Measurements from ENCODE around the gene CTPS2.

DNA sequence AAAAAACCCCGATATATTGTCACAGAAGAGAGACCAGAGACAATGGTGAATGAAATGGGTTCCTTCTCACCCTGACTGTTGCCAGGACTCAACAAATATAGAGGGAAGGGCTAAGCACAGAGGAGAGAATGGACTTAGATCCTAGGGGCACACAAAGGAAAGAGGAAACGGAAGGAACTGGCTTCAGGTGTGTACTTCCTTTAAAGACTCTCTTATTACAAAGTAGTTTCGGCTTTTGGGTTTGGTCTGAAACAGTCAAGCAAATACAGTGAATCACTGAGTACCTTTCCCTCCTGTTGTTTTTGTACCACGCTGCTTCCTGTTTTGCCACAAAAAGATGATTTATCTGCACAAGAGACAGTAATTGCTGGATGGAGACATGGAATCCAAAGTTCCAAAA, 108.6 kb downstream of the CTPS2 start:
- TF ChIP-seq, protein P1, sequence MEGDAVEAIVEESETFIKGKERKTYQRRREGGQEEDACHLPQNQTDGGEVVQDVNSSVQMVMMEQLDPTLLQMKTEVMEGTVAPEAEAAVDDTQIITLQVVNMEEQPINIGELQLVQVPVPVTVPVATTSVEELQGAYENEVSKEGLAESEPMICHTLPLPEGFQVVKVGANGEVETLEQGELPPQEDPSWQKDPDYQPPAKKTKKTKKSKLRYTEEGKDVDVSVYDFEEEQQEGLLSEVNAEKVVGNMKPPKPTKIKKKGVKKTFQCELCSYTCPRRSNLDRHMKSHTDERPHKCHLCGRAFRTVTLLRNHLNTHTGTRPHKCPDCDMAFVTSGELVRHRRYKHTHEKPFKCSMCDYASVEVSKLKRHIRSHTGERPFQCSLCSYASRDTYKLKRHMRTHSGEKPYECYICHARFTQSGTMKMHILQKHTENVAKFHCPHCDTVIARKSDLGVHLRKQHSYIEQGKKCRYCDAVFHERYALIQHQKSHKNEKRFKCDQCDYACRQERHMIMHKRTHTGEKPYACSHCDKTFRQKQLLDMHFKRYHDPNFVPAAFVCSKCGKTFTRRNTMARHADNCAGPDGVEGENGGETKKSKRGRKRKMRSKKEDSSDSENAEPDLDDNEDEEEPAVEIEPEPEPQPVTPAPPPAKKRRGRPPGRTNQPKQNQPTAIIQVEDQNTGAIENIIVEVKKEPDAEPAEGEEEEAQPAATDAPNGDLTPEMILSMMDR (IDR thresholded peaks at IDR 0.05): no peak
- TF ChIP-seq POLR2A (IDR thresholded peaks at IDR 0.05) (no peak), POLR2AphosphoS5 (IDR thresholded peaks at IDR 0.05) (no peak)

Measured in upper lobe of left lung (tissue), 4 donors.